Endothelial cell of umbilical vein (primary cell): ENCODE data around the gene LNPK.

ENCODE experiments used
- POLR2A ChIP-seq: IDR thresholded peaks from 2 replicates; pipeline ENCODE4 v1.6.1; 2012; ENCODE audit warnings: low read depth, mild to moderate bottlenecking, control low read depth, low read length
- TF ChIP-seq, protein P1 (sequence below), 2 donors: IDR thresholded peaks; 1 replicate in 1 of 2; 2 replicates in 1 of 2; pipeline ENCODE4 v1.5.1; 2011; ENCODE audit warnings: low read length in 2 of 2, mild to moderate bottlenecking in 2 of 2, moderate library complexity in 2 of 2, control low read depth in 1 of 2, inconsistent platforms in 1 of 2, low read depth in 1 of 2; ENCODE audit not compliant: insufficient read depth in 1 of 2; ENCODE audit errors: extremely low read depth in 1 of 2

DNA sequence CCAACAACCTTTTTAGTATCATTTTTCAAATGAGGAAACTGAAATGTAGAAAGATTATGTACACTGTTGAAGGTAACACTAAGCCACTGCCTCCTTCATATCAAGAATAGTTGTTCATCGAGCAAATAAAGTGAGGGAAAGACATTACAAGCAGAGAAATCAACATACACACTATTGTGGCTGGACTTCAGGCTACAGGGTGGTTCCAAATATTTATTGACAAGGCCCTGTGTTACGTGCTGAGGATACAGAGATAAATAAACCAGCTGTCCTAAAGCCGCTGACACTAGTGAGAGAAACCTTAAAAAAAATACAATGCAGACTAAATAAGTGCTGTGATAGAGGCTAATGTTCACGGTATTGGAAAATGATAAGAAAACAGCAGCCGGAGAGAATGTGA is 1.9 kb upstream of the LNPK start:
- TF ChIP-seq POLR2A = no peak
- TF ChIP-seq, protein P1, sequence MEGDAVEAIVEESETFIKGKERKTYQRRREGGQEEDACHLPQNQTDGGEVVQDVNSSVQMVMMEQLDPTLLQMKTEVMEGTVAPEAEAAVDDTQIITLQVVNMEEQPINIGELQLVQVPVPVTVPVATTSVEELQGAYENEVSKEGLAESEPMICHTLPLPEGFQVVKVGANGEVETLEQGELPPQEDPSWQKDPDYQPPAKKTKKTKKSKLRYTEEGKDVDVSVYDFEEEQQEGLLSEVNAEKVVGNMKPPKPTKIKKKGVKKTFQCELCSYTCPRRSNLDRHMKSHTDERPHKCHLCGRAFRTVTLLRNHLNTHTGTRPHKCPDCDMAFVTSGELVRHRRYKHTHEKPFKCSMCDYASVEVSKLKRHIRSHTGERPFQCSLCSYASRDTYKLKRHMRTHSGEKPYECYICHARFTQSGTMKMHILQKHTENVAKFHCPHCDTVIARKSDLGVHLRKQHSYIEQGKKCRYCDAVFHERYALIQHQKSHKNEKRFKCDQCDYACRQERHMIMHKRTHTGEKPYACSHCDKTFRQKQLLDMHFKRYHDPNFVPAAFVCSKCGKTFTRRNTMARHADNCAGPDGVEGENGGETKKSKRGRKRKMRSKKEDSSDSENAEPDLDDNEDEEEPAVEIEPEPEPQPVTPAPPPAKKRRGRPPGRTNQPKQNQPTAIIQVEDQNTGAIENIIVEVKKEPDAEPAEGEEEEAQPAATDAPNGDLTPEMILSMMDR (IDR thresholded peaks at IDR 0.05; ENCODE audit: extremely low read depth in 1 of 2, insufficient read depth in 1 of 2, low read depth in 1 of 2, low read length in 2 of 2) = no peak
